SU-DHL-6 (cell line): Measurements from ENCODE around the gene FAM110A.

Source experiments
- CTCF ChIP-seq: fragments of 200-600 bp; sonication (generic); IDR thresholded peaks from one replicate; pipeline ENCODE4 v1.5.1; 2017; ENCODE audit warnings: antibody characterized with exemption, mild to moderate bottlenecking, low read length, moderate library complexity; ENCODE audit not compliant: insufficient read depth, poor library complexity, severe bottlenecking
- EZH2phosphoT487 ChIP-seq: fragments of 200-600 bp; sonication (generic), shearing (Covaris generic); conservative IDR thresholded peaks from 2 replicates; pipeline ENCODE4 v1.6.1; 2018; ENCODE audit warnings: mild to moderate bottlenecking, antibody characterized with exemption, low read length, moderate library complexity, mixed read lengths

GRCh38 chr20:856361-856775, 22.9 kb downstream of the FAM110A start:
- no peak for TF ChIP-seq CTCF
- TF ChIP-seq EZH2phosphoT487 = no peak
